Measurements from ENCODE around the gene FLT4.

DNA sequence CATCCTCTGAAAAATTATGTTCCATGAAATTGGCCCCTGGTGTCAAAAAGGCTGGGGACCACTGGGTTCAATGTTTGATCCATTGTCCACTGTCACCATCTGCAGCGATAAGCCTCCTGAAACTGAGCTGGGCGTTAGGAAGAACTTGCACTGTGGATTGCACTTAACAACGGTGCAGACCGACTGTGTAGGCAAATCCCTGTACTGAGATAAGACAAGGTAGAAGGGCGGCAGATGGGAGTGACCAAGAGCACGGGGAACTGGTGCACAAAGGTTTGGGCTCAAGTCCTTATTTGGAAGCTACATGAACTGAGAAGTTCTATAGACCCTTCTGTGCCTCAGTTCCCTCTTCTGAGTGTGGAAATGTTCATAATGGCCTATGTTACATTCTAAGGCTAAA is 41.6 kb upstream of the FLT4 start:
- TF ChIP-seq, protein P1, sequence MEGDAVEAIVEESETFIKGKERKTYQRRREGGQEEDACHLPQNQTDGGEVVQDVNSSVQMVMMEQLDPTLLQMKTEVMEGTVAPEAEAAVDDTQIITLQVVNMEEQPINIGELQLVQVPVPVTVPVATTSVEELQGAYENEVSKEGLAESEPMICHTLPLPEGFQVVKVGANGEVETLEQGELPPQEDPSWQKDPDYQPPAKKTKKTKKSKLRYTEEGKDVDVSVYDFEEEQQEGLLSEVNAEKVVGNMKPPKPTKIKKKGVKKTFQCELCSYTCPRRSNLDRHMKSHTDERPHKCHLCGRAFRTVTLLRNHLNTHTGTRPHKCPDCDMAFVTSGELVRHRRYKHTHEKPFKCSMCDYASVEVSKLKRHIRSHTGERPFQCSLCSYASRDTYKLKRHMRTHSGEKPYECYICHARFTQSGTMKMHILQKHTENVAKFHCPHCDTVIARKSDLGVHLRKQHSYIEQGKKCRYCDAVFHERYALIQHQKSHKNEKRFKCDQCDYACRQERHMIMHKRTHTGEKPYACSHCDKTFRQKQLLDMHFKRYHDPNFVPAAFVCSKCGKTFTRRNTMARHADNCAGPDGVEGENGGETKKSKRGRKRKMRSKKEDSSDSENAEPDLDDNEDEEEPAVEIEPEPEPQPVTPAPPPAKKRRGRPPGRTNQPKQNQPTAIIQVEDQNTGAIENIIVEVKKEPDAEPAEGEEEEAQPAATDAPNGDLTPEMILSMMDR (IDR thresholded peaks at IDR 0.05), result no peak
- no peak for TF ChIP-seq POLR2A (IDR thresholded peaks at IDR 0.05)

Data from ovary (tissue), 3 donors.